HepG2 (cell line): ENCODE results near the gene MAN2A2. TPM values are rescaled to one million over a fixed set of nuclear protein-coding genes. Genes with fewer than 3 reads are reported as not detected.

Experiments
- ATAC-seq: fragments of 200-7000 bp; cut with Tn5 transposase; 3 replicates; pipeline ENCODE4 v1.9.1; 2020; ENCODE audit warnings: mild to moderate bottlenecking, moderate library complexity
- BruUV-seq: library from RNA; stranded (reverse); fragments of 400-500 nt; replicated peaks from 2 replicates; lab custom pipeline; 2021; lab: Mats Ljungman, UMichigan
- CTCF ChIA-PET: fragments of 300-600 bp; formaldehyde crosslinking; extraction: SDS; loops from one replicate; lab custom pipeline; 2021; ENCODE audit warnings: low total read pairs, inconsistent platforms, low intra/inter-chr PET ratio; lab: Yijun Ruan, JAX
- POLR2A ChIA-PET: fragments of 350-600 bp; sonication (Branson Sonifier 250); formaldehyde crosslinking; loops from one replicate; lab custom pipeline; 2020; ENCODE audit warnings: antibody characterized with exemption, inconsistent platforms; lab: Yijun Ruan, JAX
- DNase-seq: peaks from one replicate; pipeline ENCODE4 v3.0.0-alpha.2; 2015; ENCODE audit warnings: low spot score
- FAIRE-seq: peaks from 3 replicates; lab custom pipeline; 2011; peaks lifted over from hg19 to GRCh38; lab: Jason Lieb, UNC
- H2AFZ ChIP-seq: one replicate; pipeline ENCODE4 v1.6.1; 2011; ENCODE audit warnings: low read length, inconsistent platforms
- H3K27ac ChIP-seq: fragments of 300-600 bp; 3 replicates; pipeline ENCODE4 v1.8.0; 2011; ENCODE audit warnings: mixed run types, mild to moderate bottlenecking, mixed read lengths, low read length, inconsistent platforms; ENCODE audit not compliant: insufficient read depth; ENCODE audit errors: extremely low read length
- H3K27me3 ChIP-seq, 2 experiments: fragments of 200-600 bp in 1 of 2; 2 replicates in 1 of 2; 3 replicates in 1 of 2; pipeline versions ENCODE4 v1.6.0 to v1.8.0; 2011; ENCODE audit warnings: low read length in 2 of 2, mild to moderate bottlenecking in 2 of 2, moderate library complexity in 2 of 2, inconsistent platforms in 1 of 2; ENCODE audit not compliant: insufficient read depth in 2 of 2, control insufficient read depth in 1 of 2
- H3K36me3 ChIP-seq, 2 experiments: fragments of 200-600 bp in 1 of 2; replicated peaks in 1 of 2; 2 replicates in 1 of 2; 3 replicates in 1 of 2; pipeline versions ENCODE4 v1.5.1 to v1.8.0; 2011; ENCODE audit warnings: low read length in 2 of 2, inconsistent platforms in 1 of 2; ENCODE audit not compliant: insufficient read depth in 2 of 2, control insufficient read depth in 1 of 2
- H3K4me1 ChIP-seq: 2 replicates; pipeline ENCODE4 v1.5.1; 2012; ENCODE audit warnings: low read length, inconsistent platforms; ENCODE audit not compliant: insufficient read depth
- H3K4me2 ChIP-seq: 2 replicates; pipeline ENCODE4 v1.6.0; 2011; ENCODE audit warnings: low read depth, low read length, inconsistent platforms
- H3K4me3 ChIP-seq, 3 experiments: fragments of 200-600 bp in 1 of 3; sonication (generic), shearing (Covaris generic) in 1 of 3; replicated peaks in 1 of 3; 2 replicates each; pipeline ENCODE4 v1.5.1; 2011 to 2016; ENCODE audit warnings: low read length in 3 of 3, inconsistent platforms in 2 of 3, low read depth in 2 of 3, mild to moderate bottlenecking in 2 of 3, control low read depth in 1 of 3, mixed read lengths in 1 of 3; ENCODE audit not compliant: insufficient read depth in 1 of 3
- H3K79me2 ChIP-seq: one replicate; pipeline ENCODE4 v1.6.1; 2011; ENCODE audit warnings: low read length, inconsistent platforms; ENCODE audit not compliant: insufficient read depth
- H3K9ac ChIP-seq: 2 replicates; pipeline ENCODE4 v1.6.0; 2011; ENCODE audit warnings: mild to moderate bottlenecking, low read depth, low read length, inconsistent platforms; ENCODE audit not compliant: insufficient read depth
- H3K9me3 ChIP-seq: 2 replicates; pipeline ENCODE4 v1.5.1; 2012; ENCODE audit warnings: mild to moderate bottlenecking, low read length
- H4K20me1 ChIP-seq: 2 replicates; pipeline ENCODE4 v1.6.0; 2011; ENCODE audit warnings: inconsistent platforms, mild to moderate bottlenecking, low read length, moderate library complexity; ENCODE audit not compliant: insufficient read depth
- CENPBD1 ChIP-seq: sonication (generic); formaldehyde crosslinking; IDR thresholded peaks from 2 replicates; pipeline ENCODE4 v1.8.0; 2022; ENCODE audit warnings: missing genetic modification reagents, low read depth, mild to moderate bottlenecking, borderline replicate concordance
- DPF2 ChIP-seq: sonication (generic); formaldehyde crosslinking; IDR thresholded peaks from 2 replicates; pipeline ENCODE4 v1.4.0; 2020; ENCODE audit warnings: mild to moderate bottlenecking, low read depth, missing genetic modification reagents, borderline replicate concordance
- E2F1 ChIP-seq: sonication (generic); formaldehyde crosslinking; IDR thresholded peaks from 2 replicates; pipeline ENCODE4 v1.5.0; 2020; ENCODE audit warnings: missing genetic modification reagents
- FOSL2 ChIP-seq: sonication (generic); formaldehyde crosslinking; IDR thresholded peaks from 2 replicates; pipeline ENCODE4 v1.4.0; 2020; ENCODE audit warnings: missing genetic modification reagents
- GABPA ChIP-seq, 2 experiments: IDR thresholded peaks; 2 replicates each; pipeline ENCODE4 v1.6.1; 2011 to 2016; ENCODE audit warnings: low read depth in 2 of 2, low read length in 1 of 2, missing biosample characterization in 1 of 2, missing genetic modification characterization in 1 of 2
- HMGXB4 ChIP-seq, 2 experiments: sonication (generic) in 1 of 2; formaldehyde crosslinking in 1 of 2; IDR thresholded peaks; 2 replicates each; pipeline versions ENCODE4 v1.4.0 to v1.6.1; 2018 to 2020; ENCODE audit warnings: missing genetic modification reagents in 2 of 2, borderline replicate concordance in 1 of 2, low read depth in 1 of 2, mild to moderate bottlenecking in 1 of 2, missing biosample characterization in 1 of 2
- MAFF ChIP-seq: IDR thresholded peaks from 2 replicates; pipeline ENCODE4 v1.6.1; 2011; ENCODE audit warnings: low read depth, low read length, improper control_type of control experiment
- NR2F1 ChIP-seq, 2 experiments: fragments of 450-650 bp in 1 of 2; formaldehyde crosslinking in 1 of 2; IDR thresholded peaks; 2 replicates each; pipeline versions ENCODE4 v1.5.0 to v1.6.1; 2016 to 2020; ENCODE audit warnings: mild to moderate bottlenecking in 1 of 2, missing compliant biosample characterization in 1 of 2, missing genetic modification reagents in 1 of 2, moderate library complexity in 1 of 2
- PRDM15 ChIP-seq: sonication (generic); formaldehyde crosslinking; IDR thresholded peaks from 2 replicates; pipeline ENCODE4 v1.4.0; 2020; ENCODE audit warnings: missing genetic modification reagents
- U2AF2 ChIP-seq: fragments of 200-400 bp; formaldehyde crosslinking; IDR thresholded peaks from 2 replicates; pipeline ENCODE4 v1.6.1; 2017; ENCODE audit warnings: low read depth, mild to moderate bottlenecking, low read length
- ZNF30 ChIP-seq: sonication (generic); formaldehyde crosslinking; IDR thresholded peaks from 2 replicates; pipeline ENCODE4 v1.5.0; 2020; ENCODE audit warnings: mild to moderate bottlenecking, missing genetic modification reagents
- ZNF33A ChIP-seq: sonication (generic); formaldehyde crosslinking; IDR thresholded peaks from 2 replicates; pipeline ENCODE4 v1.5.1; 2020; ENCODE audit warnings: missing genetic modification reagents, mild to moderate bottlenecking, moderate library complexity, borderline replicate concordance
- ZNF451 ChIP-seq: sonication (generic); formaldehyde crosslinking; IDR thresholded peaks from 2 replicates; pipeline ENCODE4 v1.5.0; 2020; ENCODE audit warnings: mild to moderate bottlenecking, missing genetic modification reagents
- ZNF678 ChIP-seq: sonication (generic); formaldehyde crosslinking; IDR thresholded peaks from 2 replicates; pipeline ENCODE4 v1.4.0; 2020; ENCODE audit warnings: mild to moderate bottlenecking, missing genetic modification reagents
- ZNF740 ChIP-seq: sonication (generic); formaldehyde crosslinking; IDR thresholded peaks from 2 replicates; pipeline ENCODE4 v1.4.0; 2020; ENCODE audit warnings: missing genetic modification reagents
- WGBS: methylation state at CpG from one replicate; pipeline ENCODE4 v1.1.6; 2017; ENCODE audit warnings: low lambda C conversion rate; 5-methylcytosine and 5-hydroxymethylcytosine counted together
- in situ Hi-C: cut with HindIII; loops from 2 replicates; pipeline ENCODE4 v1.10.0; 2017; ENCODE audit warnings: low pct_unique_long_range_greater_than_20kb; ENCODE audit not compliant: extremely low pct_ligation_motif_present
- intact Hi-C: fragments of 100-400 bp; cut with micrococcal nuclease; formaldehyde crosslinking; loops from one replicate; pipeline ENCODE4 v1.10.0; 2022; ENCODE audit not compliant: unreplicated experiment
- polyA plus RNA-seq, 8 experiments: library from polyadenylated mRNA; depleted of rRNA in 3 of 8; stranded (reverse) in 7 of 8; unstranded in 1 of 8; fragments of >200 nt; fragmentation: Illumina TruSeq in 4 of 8; extraction: Trizol in 4 of 8; gene quantifications; 2 replicates each; pipeline versions ENCODE4 v1.2.1 to v1.2.3, GENCODE V29; 2011 to 2016; ENCODE audit warnings: low read depth in 4 of 8, missing spikeins in 1 of 8, mixed read lengths in 1 of 8; ENCODE audit not compliant: insufficient read depth in 1 of 8
- total RNA-seq, 5 experiments: library from RNA; depleted of rRNA; stranded (reverse); fragments of >200 nt; fragmentation: Illumina TruSeq; extraction: Trizol; gene quantifications; 2 replicates each; pipeline ENCODE4 v1.2.3, GENCODE V29; 2016; ENCODE audit warnings: low read depth in 1 of 5

The MAN2A2 gene
- total and polyA plus RNA-seq, 2 of the 13 experiments (the other 11 are each of a cell fraction or from before 2014, with no cell fraction given): 17.5 to 51.5 TPM

GRCh38 chr15:90918835-90919234 is 15.7 kb downstream of the MAN2A2 start:
- POLR2A ChIA-PET: no interaction called here
- Histone ChIP-seq H3K79me2 (no peaks in the 10 kb centered on the region), H3K9me3 (no peaks in the 10 kb centered on the region), H3K4me2 (no peak overlapping the region), H3K27me3 (no peaks in the 10 kb centered on the region), H3K4me3 (no peak overlapping the region), H3K36me3 (peaks cover 26 to 62% of the 10 kb centered on the region in 2 experiments; a peak in 4 of 5 replicates), H3K4me1 (peaks cover 16% of the 10 kb centered on the region), H3K9ac (no peak overlapping the region), H2AFZ (no peak overlapping the region), H4K20me1 (no peaks in the 10 kb centered on the region), H3K27ac (no peak overlapping the region)
- 92% methylated on average over 2 of the region's 6 CpGs for WGBS
- no peak for ATAC-seq
- no peak for FAIRE-seq
- in situ Hi-C loops: no loop called here
- TF ChIP-seq E2F1 (CRISPR knock-in tag) (no peak), ZNF451 (CRISPR knock-in tag) (no peak), ZNF740 (CRISPR knock-in tag) (no peak), U2AF2 (no peak), ZNF30 (CRISPR knock-in tag) (no peak), PRDM15 (no peak), ZNF33A (CRISPR knock-in tag) (no peak), ZNF678 (no peak), NR2F1 (CRISPR knock-in tag; IDR thresholded peaks at IDR 0.05) (no peak), MAFF (no peak), CENPBD1 (CRISPR knock-in tag) (no peak), HMGXB4 (CRISPR knock-in tag; IDR thresholded peaks at IDR 0.05; ENCODE audit: borderline replicate concordance in 1 of 2, low read depth in 1 of 2) (no peak), DPF2 (CRISPR knock-in tag) (no peak), GABPA (IDR thresholded peaks at IDR 0.05; ENCODE audit: low read depth, low read length) (no peak), GABPA (CRISPR knock-in tag; IDR thresholded peaks at IDR 0.05; ENCODE audit: low read depth) (no peak), FOSL2 (CRISPR knock-in tag) (no peak)
- DNase-seq: no peak
- CTCF ChIA-PET: no interaction called here
- intact Hi-C loops: no loop called here
- BruUV-seq: no TSS peak
